Head of caudate nucleus (tissue), 42 donors: ENCODE results near the gene GCN1.
A peak's percentile ranks its signal among the peaks of the same experiment; 100 is the strongest.

Experiments used
- DNase-seq, 42 donors: peaks; one replicate each; pipeline versions ENCODE4 v3.0.0 to v3.0.0-alpha.2; 2020 to 2021; ENCODE audit warnings: mixed read lengths in 7 of 42
- intact Hi-C: fragments of 100-400 bp; cut with DNase I; formaldehyde crosslinking; loops from one replicate; pipeline ENCODE4 v1.15.0; 2022

Gene GCN1

GRCh38 chr12:120115066-120115465 lies 79.4 kb downstream of the GCN1 start:
- DNase-seq: no peak
- intact Hi-C loops: loop anchor here (10.0 kb wide), 1 partner anchor 80 kb away; the partner anchor contains the start of gene GCN1

GRCh38 chr12:120110550-120111501 lies 83.7 kb downstream of the GCN1 start:
- intact Hi-C loops: loop anchor here (10.0 kb wide), 1 partner anchor 84 kb away; the partner anchor contains the start of gene GCN1
- DNase-seq: peak in 38 of 42 donors; percentile 24 to 76 (median 56)

GRCh38 chr12:120109570-120110267 lies 84.8 kb downstream of the GCN1 start:
- DNase-seq: no peak
- intact Hi-C loops: loop anchor here (10.0 kb wide), 1 partner anchor 85 kb away; the partner anchor contains the start of gene GCN1

- intact Hi-C loops: no loop called here
- no peak for DNase-seq
Observed at GRCh38 chr12:120106151-120106550, 88.4 kb downstream of the GCN1 start.

GRCh38 chr12:120103371-120103770 lies 91.1 kb downstream of the GCN1 start:
- intact Hi-C loops: no loop called here
- DNase-seq: no peak

- DNase-seq: no peak
- intact Hi-C loops: no loop called here
Observed at GRCh38 chr12:120103044-120103338, 91.5 kb downstream of the GCN1 start.

GRCh38 chr12:120102189-120103043 lies 92.1 kb downstream of the GCN1 start:
- intact Hi-C loops: no loop called here
- DNase-seq: peak in 2 of 42 donors; percentile 31 to 50

GRCh38 chr12:120101617-120102016 lies 92.9 kb downstream of the GCN1 start:
- DNase-seq: no peak

GRCh38 chr12:120101182-120101581 lies 93.3 kb downstream of the GCN1 start:
- DNase-seq: no peak
- intact Hi-C loops: no loop called here

More at GRCh38 chr12:120101617-120102016, 92.9 kb downstream of the GCN1 start:
- intact Hi-C loops: no loop called here

GRCh38 chr12:120100630-120101029 lies 93.9 kb downstream of the GCN1 start:
- intact Hi-C loops: no loop called here
- peak; percentile 57 to 92 (median 79) for DNase-seq

GRCh38 chr12:120099738-120100137 lies 94.8 kb downstream of the GCN1 start:
- DNase-seq: no peak
- intact Hi-C loops: no loop called here

GRCh38 chr12:120098756-120099470 lies 95.6 kb downstream of the GCN1 start:
- intact Hi-C loops: no loop called here
- no peak for DNase-seq

- intact Hi-C loops: no loop called here
- DNase-seq: no peak
Observed at GRCh38 chr12:120096671-120097202, 97.8 kb downstream of the GCN1 start.

GRCh38 chr12:120095736-120096135 lies 98.8 kb downstream of the GCN1 start:
- intact Hi-C loops: no loop called here
- DNase-seq: no peak

GRCh38 chr12:120095331-120095730 lies 99.2 kb downstream of the GCN1 start:
- intact Hi-C loops: no loop called here
- no peak for DNase-seq

- DNase-seq: peak in 7 of 42 donors; percentile 25 to 48 (median 40)
- intact Hi-C loops: no loop called here
Observed at GRCh38 chr12:120094485-120094884, 100.0 kb downstream of the GCN1 start.

GRCh38 chr12:120093592-120094355 lies 100.7 kb downstream of the GCN1 start:
- intact Hi-C loops: no loop called here

GRCh38 chr12:120093336-120093591 lies 101.3 kb downstream of the GCN1 start:
- intact Hi-C loops: no loop called here
- DNase-seq: no peak

More at GRCh38 chr12:120093592-120094355, 100.7 kb downstream of the GCN1 start:
- peak in 3 of 42 donors; percentile 16 to 31 (median 21) for DNase-seq
